Measurements from ENCODE around the gene TMEM272.

TMEM272 gene

DNA sequence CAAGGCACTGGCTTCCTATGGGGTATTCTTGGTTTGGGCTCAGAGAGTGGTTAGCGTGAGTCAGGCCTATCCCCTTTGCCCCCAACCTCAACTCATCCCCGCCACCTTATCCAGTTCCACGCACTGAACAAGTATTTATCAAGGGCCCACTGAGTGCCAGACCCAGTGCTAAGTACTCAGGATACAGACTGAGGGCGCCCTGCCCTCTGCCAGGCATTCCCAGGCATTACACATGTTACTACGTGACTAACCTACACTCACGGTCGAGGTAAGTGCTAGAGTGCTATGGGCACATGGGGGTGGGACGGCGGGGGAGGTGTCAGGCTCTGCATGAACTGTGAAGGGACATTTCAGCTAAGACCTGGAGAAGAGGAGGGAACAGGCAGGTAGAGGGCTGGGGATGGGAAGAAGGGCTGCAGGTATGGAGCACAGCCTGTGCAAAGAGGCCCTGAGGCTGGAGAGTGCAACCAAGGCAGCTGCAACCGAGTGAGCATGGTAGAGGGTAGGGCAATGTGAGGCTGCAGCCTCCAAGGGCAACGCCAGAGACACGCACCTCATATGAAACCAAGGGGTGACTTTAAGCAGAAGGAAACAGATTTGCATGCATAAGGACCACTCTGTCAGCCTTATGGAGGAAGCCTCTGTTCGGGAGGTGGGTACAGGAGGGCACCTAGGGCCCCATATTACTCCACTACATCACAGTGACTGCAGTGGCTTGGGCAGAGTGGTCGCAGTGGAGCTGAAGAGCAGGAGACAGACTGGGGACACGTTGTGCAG is 63.5 kb downstream of the TMEM272 start:
- peak in 1 of 2 donors; percentile 12 for DNase-seq (ENCODE audit: low read depth in 2 of 2)

- DNase-seq (ENCODE audit: low read depth in 2 of 2), result no peak
These were observed 64.9 kb downstream of the TMEM272 start for GRCh38 chr13:51780099-51780498.

- no peak for DNase-seq (ENCODE audit: low read depth in 2 of 2)
These were observed 66.6 kb downstream of the TMEM272 start for GRCh38 chr13:51778392-51778791.

DNA sequence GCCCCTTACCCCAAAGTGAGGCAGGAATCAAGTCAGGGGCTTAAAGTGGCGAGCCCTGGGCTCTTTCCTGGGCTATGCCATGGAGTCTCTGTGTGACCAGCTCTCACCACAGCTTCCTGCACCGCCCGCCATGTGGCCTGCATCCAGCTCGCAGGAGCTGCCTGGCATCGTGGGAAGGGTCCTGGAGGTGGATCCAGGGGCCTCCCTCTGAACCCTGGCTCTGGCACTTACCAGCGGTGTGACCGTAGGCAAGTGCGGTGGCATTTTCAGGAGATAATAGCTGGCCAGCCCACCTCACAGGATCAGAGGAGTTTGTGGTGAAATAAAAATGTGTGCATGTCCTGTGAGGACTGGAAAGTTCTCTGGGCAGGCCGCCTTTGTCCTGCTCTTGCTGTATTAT is 67.1 kb downstream of the TMEM272 start:
- no peak for DNase-seq (ENCODE audit: low read depth in 2 of 2)

GRCh38 chr13:51776179-51776578 is 68.8 kb downstream of the TMEM272 start:
- no peak for DNase-seq (ENCODE audit: low read depth in 2 of 2)

GRCh38 chr13:51773515-51773914 is 71.5 kb downstream of the TMEM272 start:
- DNase-seq (ENCODE audit: low read depth in 2 of 2), result no peak

DNA sequence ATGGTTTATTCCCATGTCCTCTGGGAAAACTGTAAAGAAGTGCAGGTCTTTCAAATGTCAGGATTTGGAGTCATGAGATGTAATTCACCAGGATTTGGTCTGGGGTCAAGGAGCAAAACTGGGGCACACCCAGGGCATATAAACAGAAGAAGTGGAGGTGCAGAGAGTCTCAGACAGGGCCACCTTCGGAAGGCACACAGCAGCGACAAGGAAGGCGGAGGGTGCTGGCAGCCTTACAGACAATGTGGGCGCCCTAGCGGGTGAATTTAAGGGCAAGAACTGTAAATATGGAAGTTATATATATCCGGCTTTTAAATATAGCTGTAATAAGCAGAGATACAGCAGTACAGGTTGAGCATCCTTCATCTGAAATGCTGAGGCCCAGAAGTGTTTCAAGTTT is 72.2 kb downstream of the TMEM272 start:
- no peak for DNase-seq (ENCODE audit: low read depth in 2 of 2)

- no peak for DNase-seq (ENCODE audit: low read depth in 2 of 2)
These were observed 72.9 kb downstream of the TMEM272 start for GRCh38 chr13:51772105-51772455.

GRCh38 chr13:51771418-51772104 is 73.4 kb downstream of the TMEM272 start:
- no peak for DNase-seq (ENCODE audit: low read depth in 2 of 2)

DNA sequence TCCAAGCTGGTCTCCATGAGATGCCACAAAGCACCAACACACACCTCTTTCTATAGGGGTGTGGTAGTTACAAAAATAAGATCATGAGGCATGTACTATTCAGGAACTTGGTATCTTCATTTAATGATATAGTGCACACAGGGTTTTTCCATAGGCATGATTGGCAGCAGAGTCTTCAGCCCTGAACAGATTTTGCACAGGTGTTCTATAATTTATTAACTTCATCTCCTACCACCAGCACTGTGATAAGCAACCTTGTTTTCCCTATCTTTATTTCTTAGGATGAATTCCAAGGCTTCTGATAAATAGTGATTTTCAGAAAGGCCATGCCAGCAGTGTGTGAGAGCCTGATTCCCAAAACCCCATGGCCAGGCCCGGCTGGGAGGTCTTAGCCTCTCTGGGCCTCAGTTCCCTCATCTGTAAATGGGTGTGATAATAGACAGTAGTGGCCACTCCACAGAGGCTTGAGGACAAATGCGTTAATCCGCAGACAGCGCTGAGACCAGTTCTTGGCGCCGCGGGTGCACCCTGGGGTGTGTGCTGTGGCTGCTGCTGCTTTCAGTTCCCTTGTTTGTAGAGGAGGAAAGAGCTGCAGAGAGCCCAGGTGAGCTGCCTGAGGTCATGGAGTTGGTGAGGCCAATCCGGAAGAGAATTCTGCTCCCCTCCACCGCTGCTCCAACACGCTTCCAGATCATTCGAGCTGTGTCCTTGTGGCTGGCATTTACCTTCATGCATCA is 74.1 kb downstream of the TMEM272 start:
- DNase-seq (ENCODE audit: low read depth in 2 of 2), result no peak

DNA sequence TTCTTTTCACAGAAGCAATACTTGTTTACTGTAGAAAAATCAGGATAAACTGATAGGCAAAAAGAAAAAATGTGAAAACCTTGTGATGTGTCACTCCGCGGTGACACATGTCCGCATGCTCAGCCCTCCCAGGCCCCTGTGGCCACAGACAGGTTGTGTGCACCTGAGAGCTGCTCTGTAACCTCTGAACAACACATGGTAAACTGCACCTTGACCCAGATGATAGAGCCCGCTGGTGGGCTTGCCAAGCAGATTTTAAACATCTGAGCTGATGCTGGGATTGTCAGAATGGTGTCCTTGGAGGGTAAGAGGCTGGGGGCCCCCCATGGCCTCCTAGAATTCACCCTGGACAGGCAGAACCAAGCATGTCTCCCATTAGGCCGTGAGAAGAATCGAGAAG is 74.8 kb downstream of the TMEM272 start:
- no peak for DNase-seq (ENCODE audit: low read depth in 2 of 2)

DNA sequence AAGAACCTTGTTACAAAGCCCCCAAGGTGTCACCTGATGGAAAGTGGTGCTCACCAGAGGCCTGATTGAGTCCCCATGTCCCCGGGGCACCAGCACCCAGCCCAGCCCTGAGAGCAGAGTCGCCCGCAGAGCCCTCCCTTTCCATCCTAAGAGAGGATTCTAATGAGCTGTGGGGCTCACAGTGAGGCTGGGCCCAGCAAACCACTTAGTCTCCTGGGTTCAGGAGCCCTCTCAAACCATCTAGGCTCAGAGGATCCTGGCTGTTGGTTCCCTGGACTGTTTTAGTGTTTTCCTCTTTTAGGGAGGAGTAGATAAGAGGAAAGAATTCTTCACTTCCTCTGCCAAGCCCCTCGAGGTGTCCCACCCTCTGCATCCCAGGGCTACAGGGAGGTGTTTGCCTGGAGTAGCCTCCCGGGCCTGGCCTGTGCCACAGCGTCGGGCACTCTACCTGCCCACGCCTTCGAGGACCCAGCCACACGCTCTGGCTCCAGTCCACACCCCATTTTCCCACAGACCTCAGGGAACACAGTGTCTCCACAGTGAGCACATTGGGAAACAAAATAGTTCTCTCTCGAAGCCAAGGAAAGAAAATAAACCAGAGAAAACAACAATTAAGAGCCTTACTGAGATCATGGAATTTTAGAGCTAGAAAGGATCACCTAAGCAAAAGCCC is 75.4 kb downstream of the TMEM272 start:
- DNase-seq (ENCODE audit: low read depth in 2 of 2), result no peak

GRCh38 chr13:51768976-51769375 is 76.0 kb downstream of the TMEM272 start:
- no peak for DNase-seq (ENCODE audit: low read depth in 2 of 2)

DNA sequence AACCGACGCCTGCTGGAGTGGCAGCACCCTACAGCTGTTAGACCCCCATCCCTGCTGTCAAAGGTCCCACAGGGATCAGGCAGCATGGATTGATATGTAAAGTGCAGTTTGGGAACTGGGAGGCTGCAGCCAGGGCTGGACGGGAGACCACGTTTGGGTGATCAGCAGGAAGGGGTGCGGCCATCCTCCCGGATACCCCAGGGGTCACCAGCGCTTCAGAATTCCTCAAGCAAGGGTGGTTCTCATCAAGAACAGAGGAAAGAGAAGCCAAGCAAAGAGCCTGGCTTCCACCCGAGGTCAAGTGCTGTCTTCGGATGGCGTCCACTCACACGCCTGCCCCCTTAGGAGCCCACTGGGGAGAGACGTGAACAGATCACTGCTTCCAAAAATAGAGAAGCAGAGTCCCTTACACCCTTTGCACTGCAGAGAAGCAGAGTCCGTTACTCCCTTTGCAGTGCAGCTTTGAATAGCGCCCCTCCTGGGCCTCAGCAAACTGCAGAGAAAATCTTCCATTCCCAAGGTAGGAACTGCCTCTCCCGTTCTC is 76.5 kb downstream of the TMEM272 start:
- no peak for DNase-seq (ENCODE audit: low read depth in 2 of 2)

DNA sequence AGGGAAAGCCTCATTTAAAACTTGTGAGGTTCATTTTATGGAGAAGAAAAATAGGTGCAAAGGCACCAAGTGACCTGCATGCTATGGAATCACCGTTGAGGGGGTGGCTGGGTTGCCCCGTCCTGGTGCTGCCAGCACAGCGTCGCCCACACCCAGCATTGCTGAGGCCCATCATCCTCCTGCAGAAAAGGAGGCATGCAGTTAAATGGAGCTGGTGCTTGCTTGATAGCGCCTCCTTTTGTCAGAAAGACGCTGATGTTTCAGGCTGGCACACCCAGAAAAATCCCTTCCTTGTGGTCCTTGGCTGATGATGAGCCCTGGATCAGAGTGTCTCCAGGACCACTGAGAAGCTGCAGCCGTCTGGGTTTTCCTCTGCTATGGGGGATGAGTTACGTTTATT is 77.9 kb downstream of the TMEM272 start:
- no peak for DNase-seq (ENCODE audit: low read depth in 2 of 2)

- DNase-seq (ENCODE audit: low read depth in 2 of 2), result no peak
These were observed 79.8 kb downstream of the TMEM272 start for GRCh38 chr13:51765142-51765515.

DNA sequence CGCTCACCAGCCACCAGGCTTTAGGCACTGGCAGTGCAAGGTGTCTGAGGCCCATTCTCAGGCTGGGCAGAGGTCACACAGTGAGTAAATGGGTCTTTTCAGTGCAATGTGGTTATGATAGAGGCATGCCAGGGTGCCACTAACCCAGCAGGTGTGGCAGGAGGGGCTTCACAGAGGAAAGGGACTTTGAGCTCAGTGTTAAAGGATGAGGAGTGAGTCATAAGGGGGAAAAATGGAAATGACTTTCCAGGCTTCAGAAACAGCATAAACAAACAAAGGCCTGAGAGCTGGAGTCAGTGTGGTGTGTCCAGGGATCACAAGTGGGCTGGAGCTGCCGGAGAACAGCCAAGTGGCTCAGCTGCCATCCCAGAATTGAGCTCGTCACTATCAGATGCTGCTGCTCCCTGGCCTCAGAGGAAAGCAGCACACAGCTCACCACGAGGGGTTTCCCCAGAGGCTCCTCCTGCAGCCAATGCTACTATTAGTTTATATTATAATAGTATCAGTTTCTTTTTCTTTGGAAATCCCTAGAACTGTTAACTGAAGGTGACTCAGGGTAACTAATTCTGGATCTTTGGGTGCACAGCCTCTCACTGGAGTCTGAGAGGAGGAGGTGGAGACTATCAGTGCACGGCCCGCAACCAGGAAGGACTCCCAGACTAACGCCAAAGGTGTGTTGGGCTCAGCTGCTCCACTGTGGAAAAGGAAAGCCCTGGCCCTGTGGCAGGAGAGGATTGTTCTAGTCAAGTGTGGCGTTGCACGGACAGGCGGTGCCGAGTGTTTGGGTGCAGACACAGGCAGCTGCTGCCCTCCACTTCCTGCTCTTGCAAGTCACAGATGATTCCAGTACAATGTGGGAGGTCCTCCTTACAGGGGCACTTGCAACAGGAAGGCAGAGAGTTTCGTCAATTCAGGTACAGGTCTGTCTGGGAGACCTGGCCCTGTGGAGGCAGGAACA is 80.5 kb downstream of the TMEM272 start:
- peak; percentile 59 to 62 for DNase-seq (ENCODE audit: low read depth in 2 of 2)

DNA sequence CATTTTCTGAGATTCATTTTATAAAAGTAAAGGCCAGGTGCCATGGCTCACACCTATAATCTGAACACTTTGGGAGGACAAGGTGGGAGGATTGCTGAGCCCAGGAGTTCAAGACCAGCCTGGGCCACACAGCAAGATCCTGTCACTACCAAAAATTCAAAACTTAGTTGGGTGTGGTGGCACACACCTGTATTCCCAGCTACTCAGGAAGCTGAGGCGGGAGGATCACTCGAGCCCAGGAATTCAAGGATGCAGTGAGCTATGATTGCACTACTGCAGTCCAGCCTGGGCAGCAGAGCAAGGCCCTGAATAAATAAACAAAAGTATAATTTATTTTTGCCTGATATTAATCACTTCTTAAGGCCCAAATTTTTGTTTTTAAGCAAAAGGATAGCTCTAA is 81.5 kb downstream of the TMEM272 start:
- no peak for DNase-seq (ENCODE audit: low read depth in 2 of 2)

Measured in stimulated activated CD8-positive, alpha-beta memory T cell treated with anti-CD3 and anti-CD28 coated beads, Interleukin-15, amount 100 ng/mL, for 48 hours (primary cell).